ENCODE data around the gene LAMB1. TPM values are rescaled to one million over a fixed set of nuclear protein-coding genes. Genes with fewer than 3 reads are reported as not detected.

Gene LAMB1
- total RNA-seq, 1 donor, result 483 TPM

GRCh38 chr7:107874605-107875446 lies 128.1 kb downstream of the LAMB1 start:
- H3K4me3 ChIP-seq (ENCODE audit: low read depth, low read length), result no peak overlapping the region
- peak; percentile 77 for TF ChIP-seq CTCF (IDR thresholded peaks at IDR 0.05; ENCODE audit: insufficient read depth, low read depth, low read length)
- DNase-seq (ENCODE audit: low read depth), result peak; percentile 68

- TF ChIP-seq CTCF (IDR thresholded peaks at IDR 0.05; ENCODE audit: insufficient read depth, low read depth, low read length), result no peak
- no peak overlapping the region for H3K4me3 ChIP-seq (ENCODE audit: low read depth, low read length)
- DNase-seq (ENCODE audit: low read depth), result no peak
Measured at GRCh38 chr7:107874111-107874510, 128.8 kb downstream of the LAMB1 start.

Small RNA genes within 50 kb of the gene (small RNA-seq; reads per million reads assigned to genes)
- gene RF00012, result 0.28 reads per million

Other genes starting within 250 kb of the LAMB1 start
- not detected in 2 replicates for gene SLC26A3, start 199.9 kb downstream of the LAMB1 start, total RNA-seq
- gene DLD, start 112.0 kb downstream of the LAMB1 start, total RNA-seq, result 51.5 and 63.9 TPM in 2 replicates
- under 0.01 and 0.64 TPM in 2 replicates for gene LAMB4, start 127.2 kb upstream of the LAMB1 start, total RNA-seq

All from fibroblast of villous mesenchyme (primary cell).